ENCODE measurements around the gene CASQ1. TPM values are rescaled to one million over a fixed set of nuclear protein-coding genes. Genes with fewer than 3 reads are reported as not detected.

Gene CASQ1
- total RNA-seq, 4 donors from 2014 or later: 0.48 to 0.69 TPM; not detected in 2

- DNase-seq (ENCODE audit: low spot score) (no peak), ATAC-seq (ENCODE audit: low FRiP score) (no peak)
- TF ChIP-seq CTCF (IDR thresholded peaks at IDR 0.05): no peak
Measured at GRCh38 chr1:160168016-160168415, 22.4 kb upstream of the CASQ1 start.

GRCh38 chr1:160168609-160169369 lies 21.6 kb upstream of the CASQ1 start:
- no peak for ATAC-seq (ENCODE audit: low FRiP score)
- TF ChIP-seq CTCF (IDR thresholded peaks at IDR 0.05): no peak
- no peak for DNase-seq (ENCODE audit: low spot score)

GRCh38 chr1:160169553-160170399 lies 20.6 kb upstream of the CASQ1 start:
- DNase-seq (ENCODE audit: low spot score) (no peak), ATAC-seq (ENCODE audit: low FRiP score) (no peak)
- TF ChIP-seq CTCF (IDR thresholded peaks at IDR 0.05): no peak

- TF ChIP-seq CTCF (IDR thresholded peaks at IDR 0.05): no peak
- no peak for ATAC-seq (ENCODE audit: low FRiP score)
- no peak for DNase-seq (ENCODE audit: low spot score)
Measured at GRCh38 chr1:160171354-160171753, 19.0 kb upstream of the CASQ1 start.

- ATAC-seq (ENCODE audit: low FRiP score) (no peak), DNase-seq (ENCODE audit: low spot score) (no peak)
- no peak for TF ChIP-seq CTCF (IDR thresholded peaks at IDR 0.05)
Measured at GRCh38 chr1:160171980-160172379, 18.4 kb upstream of the CASQ1 start.

- TF ChIP-seq CTCF (IDR thresholded peaks at IDR 0.05): no peak
- ATAC-seq (ENCODE audit: low FRiP score) (no peak), DNase-seq (ENCODE audit: low spot score) (no peak)
Measured at GRCh38 chr1:160177231-160177630, 13.1 kb upstream of the CASQ1 start.

Measured in omental fat pad (tissue), 4 donors.